IPS-18c (cell line): ENCODE measurements around the gene UBQLN1.
A peak's percentile ranks its signal among the peaks of the same experiment; 100 is the strongest.
"Not testable (repeated sequence)": the region's sequence is repeated elsewhere in the genome, so short reads cannot be mapped to it uniquely, and the experiment has no call there.

Source experiments
- H3K4me3 ChIP-seq: 2 replicates; pipeline ENCODE4 v1.7.0; 2013; ENCODE audit warnings: low read depth, mild to moderate bottlenecking, low read length, moderate library complexity; ENCODE audit not compliant: insufficient read depth
- H3K9me3 ChIP-seq: one replicate; pipeline ENCODE4 v1.6.1; 2013; ENCODE audit warnings: mild to moderate bottlenecking, low read length, moderate library complexity; ENCODE audit not compliant: control insufficient read depth, insufficient read depth

The UBQLN1 gene

DNA sequence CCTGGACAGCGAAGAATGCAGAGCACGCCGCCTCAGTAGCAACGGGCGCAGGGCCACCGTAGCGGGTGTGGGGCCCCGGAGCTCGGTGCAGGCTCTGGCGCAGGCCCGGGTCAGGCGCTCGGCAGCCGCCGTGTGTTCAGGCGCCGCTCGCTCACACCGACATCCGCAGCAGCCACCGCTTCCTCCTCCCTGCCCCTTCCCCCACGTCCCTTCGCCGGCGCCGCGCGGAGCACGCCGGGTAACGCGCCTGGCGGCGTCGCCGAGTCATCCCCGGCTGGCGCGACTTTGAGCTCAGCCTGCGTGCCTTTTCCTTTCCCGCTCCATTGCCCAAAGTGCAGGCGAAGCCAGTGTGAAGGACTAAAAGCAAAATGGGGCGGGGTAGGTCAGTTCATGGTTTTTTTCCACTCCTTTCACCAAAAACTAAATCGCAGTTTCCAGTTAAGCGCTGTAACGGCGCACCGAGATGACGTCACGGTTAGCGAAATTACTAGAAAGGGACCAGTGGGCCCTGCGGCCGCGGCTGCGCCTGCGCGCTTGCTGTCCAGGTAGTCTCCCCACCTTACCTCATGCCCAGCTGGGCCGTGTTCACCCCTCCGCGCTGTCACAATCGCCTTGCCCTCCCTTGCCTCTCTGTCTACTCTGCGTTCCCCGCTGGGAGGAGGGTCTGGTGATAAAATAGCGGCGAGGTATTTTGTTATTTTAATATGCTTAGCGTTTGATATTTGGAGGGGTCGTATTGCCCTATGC is at the start of gene UBQLN1:
UBQLN1 (minus strand) TSS at position 191 of the 747 bp plus-strand sequence. CDS start 279 bp downstream, outside the sequence.
- peak within 1 kb of the TSS; percentile 89 for H3K4me3 ChIP-seq
- no peaks in the 10 kb centered on the region for H3K9me3 ChIP-seq

- Histone ChIP-seq H3K9me3 (no peaks in the 10 kb centered on the region), H3K4me3 (no peak overlapping the region)
These were observed 46.7 kb upstream of the UBQLN1 start for GRCh38 chr9:83754383-83754977.

DNA sequence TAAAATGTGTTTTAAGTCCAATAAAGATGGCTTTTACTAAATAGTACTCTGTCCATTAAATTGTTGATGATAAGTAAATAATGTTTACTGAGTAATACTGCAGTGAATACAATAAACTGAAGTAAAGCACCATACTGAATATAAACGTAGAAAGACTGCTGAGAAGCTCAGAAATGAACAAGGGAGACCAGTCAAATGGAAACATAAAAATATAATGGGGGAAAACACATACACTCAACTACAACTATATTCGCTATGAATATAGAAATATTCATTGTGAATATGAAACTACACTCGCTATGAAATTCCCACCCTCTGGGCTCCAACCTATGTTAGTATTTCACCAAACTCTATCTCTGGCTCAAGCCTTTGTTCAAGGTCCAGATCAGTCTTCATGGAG is 41.9 kb upstream of the UBQLN1 start:
- Histone ChIP-seq H3K9me3 (no peaks in the 10 kb centered on the region), H3K4me3 (no peak overlapping the region)

DNA sequence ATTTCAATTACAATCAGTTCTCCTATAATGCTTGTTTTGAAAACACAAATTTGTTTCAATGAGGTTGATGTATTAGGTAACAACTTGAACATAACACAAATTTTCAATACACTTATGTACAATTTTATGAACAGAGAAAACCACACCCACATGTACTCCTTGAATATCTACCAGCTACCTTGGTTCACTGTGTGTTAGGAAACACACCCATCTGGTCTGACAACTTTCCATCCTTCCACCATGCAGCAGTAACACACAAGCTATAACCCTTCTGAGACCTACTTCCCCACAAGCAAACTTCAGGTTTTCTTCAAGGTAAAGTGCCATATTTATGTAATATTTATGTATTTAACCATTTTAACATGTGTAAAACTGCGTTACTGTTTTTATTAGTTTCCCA is 36.4 kb upstream of the UBQLN1 start:
- no peaks in the 10 kb centered on the region for H3K9me3 ChIP-seq
- H3K4me3 ChIP-seq: no peak overlapping the region

GRCh38 chr9:83733739-83734138 is 26.0 kb upstream of the UBQLN1 start:
- Histone ChIP-seq H3K9me3 (no peaks in the 10 kb centered on the region), H3K4me3 (no peak overlapping the region)

DNA sequence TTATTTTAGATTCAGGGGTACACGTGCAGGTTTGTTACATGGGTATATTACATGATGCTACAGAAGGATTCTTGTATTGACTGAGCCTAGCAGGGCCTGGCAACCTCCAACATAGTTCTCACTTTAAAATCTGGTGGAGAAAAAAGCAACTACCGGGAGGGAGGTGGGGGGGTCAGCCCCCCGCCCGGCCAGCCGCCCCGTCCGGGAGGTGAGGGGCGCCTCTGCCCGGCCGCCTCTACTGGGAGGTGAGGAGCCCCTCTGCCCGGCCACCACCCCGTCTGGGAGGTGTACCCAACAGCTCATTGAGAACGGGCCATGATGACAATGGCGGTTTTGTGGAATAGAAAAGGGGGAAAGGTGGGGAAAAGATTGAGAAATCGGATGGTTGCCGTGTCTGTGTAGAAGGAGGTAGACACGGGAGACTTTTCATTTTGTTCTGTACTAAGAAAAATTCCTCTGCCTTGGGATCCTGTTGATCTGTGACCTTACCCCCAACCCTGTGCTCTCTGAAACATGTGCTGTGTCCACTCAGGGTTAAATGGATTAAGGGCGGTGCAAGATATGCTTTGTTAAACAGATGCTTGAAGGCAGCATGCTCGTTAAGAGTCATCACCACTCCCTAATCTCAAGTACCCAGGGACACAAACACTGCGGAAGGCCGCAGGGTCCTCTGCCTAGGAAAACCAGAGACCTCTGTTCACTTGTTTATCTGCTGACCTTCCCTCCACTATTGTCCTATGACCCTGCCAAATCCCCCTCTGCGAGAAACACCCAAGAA is 21.0 kb upstream of the UBQLN1 start:
- not testable (repeated sequence) for H3K4me3 ChIP-seq, H3K9me3 ChIP-seq

DNA sequence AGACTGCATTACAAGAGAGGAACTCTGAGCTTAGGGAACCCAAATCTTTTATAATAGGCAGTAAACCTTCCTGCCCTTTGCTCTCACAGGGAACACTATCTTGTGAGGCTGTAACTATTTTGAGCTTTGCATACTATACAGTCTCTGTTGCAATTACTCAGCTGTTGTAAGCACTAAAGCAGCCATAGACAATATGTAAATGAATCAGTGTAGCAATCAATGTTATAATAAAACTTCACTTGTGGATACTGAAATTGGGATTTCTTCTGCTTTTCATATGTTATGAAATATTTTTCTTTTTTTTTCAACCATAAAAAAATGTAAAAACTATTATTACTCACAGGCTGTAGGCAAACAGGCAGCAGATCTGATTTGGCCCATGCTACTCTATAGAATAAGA is 16.7 kb upstream of the UBQLN1 start:
- no peaks in the 10 kb centered on the region for H3K9me3 ChIP-seq
- no peak overlapping the region for H3K4me3 ChIP-seq

DNA sequence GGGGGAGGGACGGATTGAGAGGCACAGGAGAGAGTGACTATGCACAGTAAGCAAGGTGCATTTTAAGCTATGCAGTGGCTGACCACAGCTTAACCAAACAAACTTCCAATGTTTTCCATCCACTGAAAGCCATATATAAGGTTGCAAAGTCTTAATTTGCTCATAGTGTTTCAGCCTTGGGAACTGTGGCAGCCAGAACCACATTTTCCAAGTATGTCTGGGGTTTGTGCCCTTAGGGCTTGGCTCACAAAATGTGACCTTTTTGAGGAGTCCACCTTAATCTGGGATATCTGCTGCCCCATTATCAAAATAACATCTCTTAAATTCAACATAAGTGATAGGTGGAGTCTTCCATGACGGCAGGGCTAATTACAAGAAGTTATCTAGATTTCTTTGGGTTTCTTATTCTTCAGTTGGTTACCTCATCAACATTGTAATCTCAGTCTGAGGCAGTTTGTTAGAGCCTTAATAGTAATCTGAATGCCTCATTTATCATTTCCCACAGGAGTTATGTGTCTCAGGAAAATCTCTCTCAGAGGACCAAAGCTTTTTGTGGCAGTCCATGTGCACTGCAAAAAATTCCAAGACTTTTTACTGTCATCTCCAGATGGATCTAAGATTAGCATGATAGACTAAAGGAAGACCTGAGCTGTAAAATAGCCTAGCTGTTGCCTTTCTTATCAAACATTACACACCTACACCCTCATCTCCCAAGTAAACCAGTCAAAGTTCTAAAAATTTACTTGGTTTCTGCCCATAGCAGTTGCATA is 15.2 kb upstream of the UBQLN1 start:
- Histone ChIP-seq H3K9me3 (no peaks in the 10 kb centered on the region), H3K4me3 (no peak overlapping the region)

DNA sequence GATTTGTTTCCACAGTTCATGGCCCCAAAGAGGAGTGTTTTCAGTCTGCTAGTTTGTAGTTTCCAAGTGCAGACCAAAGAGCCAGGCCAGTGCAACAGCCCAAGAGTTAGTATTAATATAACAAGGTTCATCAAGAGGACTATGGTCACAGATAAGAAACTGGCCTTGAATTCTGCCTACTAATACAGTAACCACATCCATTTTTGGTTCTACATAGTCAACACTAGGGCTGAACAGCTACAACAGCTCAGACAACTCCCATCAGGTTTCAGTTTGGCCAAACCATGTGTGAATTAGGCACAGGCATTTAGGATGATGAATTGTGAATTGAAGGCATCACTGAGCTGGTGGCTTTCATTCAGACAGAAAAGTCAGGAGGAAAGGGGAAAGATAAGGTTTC is 13.8 kb upstream of the UBQLN1 start:
- no peak overlapping the region for H3K4me3 ChIP-seq
- no peaks in the 10 kb centered on the region for H3K9me3 ChIP-seq

DNA sequence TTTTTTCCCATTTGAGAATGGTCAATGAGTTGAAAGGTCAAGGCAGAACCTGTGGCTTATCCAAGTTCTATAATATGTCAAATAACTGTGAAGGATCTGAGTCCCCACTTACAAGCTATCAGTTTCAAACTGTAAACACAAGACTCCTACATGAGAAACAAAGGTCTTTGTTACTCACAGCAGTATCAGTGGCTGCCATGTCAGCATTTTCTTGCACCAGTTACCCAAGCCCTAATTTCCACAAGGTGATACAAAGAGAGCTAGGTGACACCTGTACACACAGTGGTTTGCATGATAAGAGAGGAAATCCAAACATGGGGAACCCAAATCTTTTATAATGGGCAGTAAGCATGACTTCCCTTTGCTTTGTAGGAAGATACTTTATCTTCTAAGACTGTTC is 8.0 kb upstream of the UBQLN1 start:
- Histone ChIP-seq H3K9me3 (peaks cover 4% of the 10 kb centered on the region), H3K4me3 (no peak overlapping the region)

DNA sequence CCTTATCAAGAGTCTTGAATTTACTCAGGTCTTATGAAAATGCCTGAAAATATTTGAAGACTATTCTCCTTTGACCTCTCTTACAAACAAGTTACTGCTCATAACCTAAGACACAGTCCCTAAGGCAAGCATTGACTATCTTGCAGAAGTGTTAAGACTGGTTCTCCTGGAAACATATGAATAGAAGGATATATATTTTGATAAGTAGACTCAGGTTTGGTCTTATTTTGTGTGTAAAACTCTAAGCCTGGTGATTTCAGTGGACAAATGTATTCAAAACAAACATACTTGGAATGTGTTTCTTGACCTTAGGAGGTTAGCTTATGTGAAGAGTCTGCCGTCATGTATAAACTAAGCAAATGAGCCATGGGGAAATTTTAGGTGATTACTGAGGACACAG is 7.5 kb upstream of the UBQLN1 start:
- Histone ChIP-seq H3K9me3 (peaks cover 4% of the 10 kb centered on the region), H3K4me3 (no peak overlapping the region)

DNA sequence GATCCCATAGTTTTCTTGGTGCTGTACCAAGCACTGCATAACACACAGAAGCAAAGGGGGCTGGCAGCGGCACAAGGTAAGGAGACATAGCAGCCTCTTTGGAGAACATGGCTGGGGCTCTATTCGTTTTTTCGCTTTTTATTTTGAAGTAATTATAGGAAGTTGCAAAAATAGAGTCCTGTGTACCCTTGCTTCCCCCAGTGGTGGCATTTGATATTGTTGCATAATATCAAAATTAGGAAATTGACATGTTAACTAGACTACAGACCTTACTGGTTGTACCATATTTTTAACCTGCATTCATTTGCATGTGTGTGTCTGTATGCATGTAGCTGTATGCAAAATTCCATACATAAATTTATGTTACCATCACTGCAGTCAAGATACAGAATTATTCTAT is 6.6 kb upstream of the UBQLN1 start:
- Histone ChIP-seq H3K4me3 (no peak overlapping the region), H3K9me3 (peaks cover 4% of the 10 kb centered on the region)

- H3K9me3 ChIP-seq: no peaks in the 10 kb centered on the region
- H3K4me3 ChIP-seq: peak overlapping the region; percentile 89
These were observed 879 bp upstream of the UBQLN1 start for GRCh38 chr9:83708515-83709158.

- H3K9me3 ChIP-seq: no peaks in the 10 kb centered on the region
- H3K4me3 ChIP-seq: peak overlapping the region; percentile 89
These were observed 315 bp downstream of the UBQLN1 start for GRCh38 chr9:83707518-83707767.

- Histone ChIP-seq H3K4me3 (peak overlapping the region; percentile 89), H3K9me3 (no peaks in the 10 kb centered on the region)
These were observed 861 bp downstream of the UBQLN1 start for GRCh38 chr9:83706676-83707517.

DNA sequence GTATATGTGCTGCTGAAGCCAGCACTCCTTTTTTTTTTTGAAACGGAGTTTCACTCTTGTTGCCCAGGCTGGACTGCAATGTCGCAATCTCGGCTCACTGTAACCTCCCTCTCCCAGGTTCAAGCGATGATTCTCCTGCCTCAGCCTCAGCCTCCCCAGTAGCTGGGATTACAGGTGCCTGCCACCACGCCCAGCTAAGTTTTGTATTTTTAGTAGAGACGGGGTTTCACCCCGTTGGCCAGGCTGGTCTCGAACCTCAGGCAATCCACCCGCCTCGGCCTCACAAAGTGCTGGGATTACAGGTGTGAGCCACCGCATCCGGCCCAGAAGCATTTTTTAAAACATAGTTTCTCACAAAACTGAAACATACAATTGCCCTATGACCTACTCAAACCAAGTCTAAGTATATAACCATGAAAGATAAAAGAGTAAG is 2.5 kb downstream of the UBQLN1 start:
- H3K4me3 ChIP-seq: not testable (repeated sequence)

More for the DNA sequence above, 2.5 kb downstream of the UBQLN1 start:
- H3K9me3 ChIP-seq: not testable (repeated sequence)
